SKM-1 treated with dmso at 0.1 percent for 144 hours (cell line): ENCODE measurements around the gene NELL1.
"Not testable (repeated sequence)": the region's sequence is repeated elsewhere in the genome, so short reads cannot be mapped to it uniquely, and the experiment has no call there.

Experiments
- DNase-seq: peaks from one replicate; lab custom pipeline; 2025; ENCODE audit not compliant: unreplicated experiment; lab: John Stamatoyannopoulos, UW

NELL1 gene

DNA sequence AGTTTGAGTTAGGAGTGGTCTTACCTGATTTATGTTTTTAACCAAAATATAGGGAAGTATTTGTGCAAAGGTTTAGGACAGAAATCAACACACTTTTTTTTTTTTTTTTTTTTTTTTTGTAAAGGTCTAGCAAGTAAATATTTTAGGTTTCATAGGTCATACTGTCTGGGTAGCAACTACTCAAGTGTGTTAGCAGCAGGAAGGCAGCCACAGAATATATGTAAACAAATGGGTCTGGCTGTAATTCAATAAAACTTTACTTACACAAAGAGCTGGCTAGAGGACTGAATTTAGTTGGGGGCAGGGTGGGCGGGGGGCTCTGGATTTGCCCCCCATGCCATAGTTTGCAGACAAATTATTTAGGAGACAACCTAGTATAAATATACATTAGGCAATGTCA, 510.4 kb downstream of the NELL1 start:
- DNase-seq, result no peak

- DNase-seq, result no peak
These were observed 510.8 kb downstream of the NELL1 start for GRCh38 chr11:21180182-21180581.

GRCh38 chr11:21185959-21186358, 516.6 kb downstream of the NELL1 start:
- no peak for DNase-seq

DNA sequence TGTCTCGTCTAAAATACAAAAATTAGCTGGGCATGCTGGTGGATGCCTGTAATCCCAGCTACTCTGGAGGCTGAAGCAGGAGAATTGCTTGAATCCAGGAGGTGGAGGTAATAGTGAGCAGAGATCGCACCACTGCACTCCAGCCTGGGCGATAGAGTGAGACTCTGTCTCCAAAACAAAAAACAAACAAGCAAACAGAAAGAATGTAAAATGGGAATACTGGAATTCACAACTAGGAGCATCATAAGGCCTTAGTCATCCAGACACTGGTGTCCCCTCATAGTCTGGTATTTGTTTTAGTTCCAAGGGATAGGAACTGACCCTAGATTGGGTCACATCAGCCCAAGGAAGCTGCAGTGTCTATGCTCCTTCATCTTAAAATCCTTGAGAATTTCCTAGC, 520.8 kb downstream of the NELL1 start:
- DNase-seq, result no peak

DNA sequence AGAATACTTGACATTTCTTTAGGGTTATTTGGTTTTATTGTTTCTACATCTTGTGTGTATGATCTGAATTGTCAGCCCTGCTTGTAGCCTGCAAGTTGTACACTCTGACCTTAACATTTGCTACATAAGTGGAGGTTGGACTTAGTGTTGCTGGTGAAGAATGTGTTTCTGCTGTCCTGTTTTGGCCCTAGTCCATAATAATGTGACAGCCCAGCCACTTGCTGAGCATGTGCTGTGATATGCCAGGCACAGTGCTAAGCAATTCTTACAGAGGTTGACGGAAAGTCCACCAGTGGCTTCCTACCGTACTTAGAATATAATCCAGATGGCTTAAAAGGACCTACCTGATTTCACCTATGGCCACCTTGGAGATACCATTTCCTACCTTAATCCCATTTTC, 526.6 kb downstream of the NELL1 start:
- DNase-seq, result no peak

DNA sequence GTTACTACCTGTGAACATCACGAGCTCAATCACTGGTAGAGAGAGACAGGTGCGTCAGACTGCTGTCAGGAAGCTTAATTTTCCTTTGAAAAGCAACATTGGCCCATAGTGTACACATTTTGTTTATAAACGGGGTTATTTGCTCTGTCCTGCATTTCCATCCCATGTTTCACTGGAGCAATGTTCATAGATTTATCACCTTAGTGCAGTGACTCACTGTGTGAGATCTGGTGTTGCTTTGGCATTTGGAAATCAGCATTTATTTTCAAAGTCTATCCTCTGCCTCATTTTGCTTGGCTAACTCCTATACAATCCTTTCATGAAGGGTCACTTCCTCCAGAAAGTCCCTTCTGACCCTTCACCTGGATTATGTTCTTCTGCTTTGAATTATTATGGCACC, 529.1 kb downstream of the NELL1 start:
- DNase-seq, result no peak

DNA sequence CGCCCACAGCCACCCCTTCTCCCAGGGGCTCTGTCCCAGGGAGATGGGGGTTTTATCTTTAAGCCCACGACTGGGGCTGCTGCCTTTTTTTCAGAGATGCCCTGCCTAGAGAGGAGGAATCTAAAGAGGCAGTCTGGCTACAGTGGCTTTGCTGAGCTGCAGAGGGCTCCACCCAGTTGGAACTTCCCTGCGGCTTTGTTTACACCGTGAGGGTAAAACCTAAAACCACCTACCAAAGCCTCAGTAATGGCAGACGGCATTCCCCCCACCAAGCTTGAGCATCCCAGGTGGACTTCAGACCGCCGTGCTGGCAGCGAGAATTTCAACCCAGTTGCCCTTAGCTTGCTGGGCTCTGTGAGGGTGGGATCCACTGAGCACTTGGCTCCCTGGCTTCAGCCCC, 535.8 kb downstream of the NELL1 start:
- no peak for DNase-seq

GRCh38 chr11:21225860-21226259, 556.5 kb downstream of the NELL1 start:
- no peak for DNase-seq

DNA sequence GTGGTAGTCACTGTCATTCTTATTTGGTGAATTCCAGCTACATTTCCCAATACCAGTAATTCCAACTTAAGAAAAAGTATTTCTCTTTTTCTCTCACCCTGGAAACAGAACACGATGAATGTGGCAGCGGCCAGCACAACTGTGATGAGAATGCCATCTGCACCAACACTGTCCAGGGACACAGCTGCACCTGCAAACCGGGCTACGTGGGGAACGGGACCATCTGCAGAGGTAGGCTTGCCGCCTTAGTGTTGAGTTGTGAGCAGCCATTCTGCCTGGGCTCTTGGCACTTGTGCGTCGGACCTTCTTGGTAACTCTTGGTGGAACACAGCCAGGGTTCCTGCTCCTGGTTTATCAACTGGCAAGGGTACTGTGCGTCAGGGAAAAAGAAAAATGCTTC, 559.8 kb downstream of the NELL1 start:
- no peak for DNase-seq

GRCh38 chr11:21250196-21250595, 580.8 kb downstream of the NELL1 start:
- DNase-seq, result no peak

- DNase-seq, result no peak
These were observed 584.7 kb downstream of the NELL1 start for GRCh38 chr11:21254055-21254454.

GRCh38 chr11:21254790-21255189, 585.4 kb downstream of the NELL1 start:
- DNase-seq, result no peak

GRCh38 chr11:21257461-21257860, 588.1 kb downstream of the NELL1 start:
- DNase-seq, result no peak

DNA sequence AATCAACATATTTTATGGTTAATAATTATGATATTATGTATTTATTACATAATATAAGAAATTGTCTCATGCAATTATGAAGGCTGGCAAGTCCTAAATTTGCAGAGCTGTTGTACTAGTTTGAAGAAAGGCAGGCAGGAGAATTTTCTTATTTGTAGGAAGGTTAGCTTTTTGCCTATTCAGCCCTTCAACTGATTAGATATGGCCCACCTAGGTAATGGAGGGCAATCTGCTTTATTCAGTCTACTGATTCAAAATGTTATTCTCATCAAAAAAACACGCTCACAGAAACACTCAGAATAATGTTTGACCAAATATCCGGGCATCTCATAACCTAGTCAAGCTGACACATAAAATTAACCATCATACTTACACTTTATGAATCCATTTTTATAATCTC, 589.0 kb downstream of the NELL1 start:
- no peak for DNase-seq

GRCh38 chr11:21260101-21260500, 590.7 kb downstream of the NELL1 start:
- no peak for DNase-seq

GRCh38 chr11:21262992-21263391, 593.6 kb downstream of the NELL1 start:
- no peak for DNase-seq

DNA sequence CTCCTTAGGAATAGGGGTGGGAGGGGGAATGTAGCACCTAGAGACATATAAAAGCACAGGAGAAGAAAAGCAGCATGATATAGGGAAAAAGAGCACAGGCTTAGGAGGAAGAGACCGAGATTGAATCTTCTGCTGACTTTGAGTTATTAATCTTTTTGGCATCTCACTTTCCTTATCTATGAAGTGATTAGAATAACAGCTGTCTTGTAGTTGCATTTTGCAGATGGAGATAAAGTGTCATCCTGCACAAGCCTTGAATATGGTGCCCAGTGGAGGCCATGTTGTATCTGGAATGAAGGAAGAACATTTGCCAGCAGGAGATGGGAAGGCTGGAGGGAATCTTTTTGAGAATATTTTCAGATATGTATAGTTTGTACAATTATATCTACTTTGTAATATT, 594.7 kb downstream of the NELL1 start:
- no peak for DNase-seq

- no peak for DNase-seq
These were observed 598.6 kb downstream of the NELL1 start for GRCh38 chr11:21268036-21268435.

- not testable (repeated sequence) for DNase-seq
These were observed 602.8 kb downstream of the NELL1 start for GRCh38 chr11:21272139-21272538.

DNA sequence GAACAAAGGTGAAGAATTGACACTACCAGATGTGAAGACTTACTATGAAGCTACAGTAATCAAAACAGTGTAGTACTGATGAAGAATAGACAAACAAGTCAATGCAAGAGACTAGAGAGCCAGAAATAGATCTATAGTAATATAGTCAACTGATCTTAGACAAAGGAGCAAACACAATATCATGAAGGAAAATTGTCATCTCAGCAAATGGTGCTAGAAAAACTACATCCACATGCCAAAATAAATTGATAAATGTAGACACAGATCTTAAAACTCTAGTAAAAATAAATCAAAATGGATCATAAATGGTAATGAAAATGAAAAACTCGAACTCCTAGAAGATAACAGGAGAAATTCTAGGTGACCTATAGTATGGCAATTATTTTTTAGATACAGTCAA, 609.5 kb downstream of the NELL1 start:
- no peak for DNase-seq

DNA sequence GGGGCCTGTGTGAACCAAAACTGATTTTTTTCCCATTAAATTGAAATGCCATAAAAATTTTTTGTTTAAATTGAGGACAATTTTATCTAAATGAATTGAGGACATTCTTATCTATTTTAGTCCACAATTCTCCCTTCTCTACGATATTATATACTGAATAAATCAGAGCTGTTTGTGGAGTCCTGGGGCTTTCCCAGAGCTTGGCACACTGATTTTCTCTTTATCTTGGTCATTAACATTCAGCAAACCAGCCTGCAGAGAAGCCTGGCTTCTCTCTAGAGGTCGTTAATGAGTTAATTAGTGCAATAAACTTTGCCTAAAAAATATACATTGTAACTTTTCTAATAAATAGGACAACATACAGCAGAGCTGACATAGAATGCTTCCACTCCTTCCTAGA, 615.7 kb downstream of the NELL1 start:
- DNase-seq, result no peak

DNA sequence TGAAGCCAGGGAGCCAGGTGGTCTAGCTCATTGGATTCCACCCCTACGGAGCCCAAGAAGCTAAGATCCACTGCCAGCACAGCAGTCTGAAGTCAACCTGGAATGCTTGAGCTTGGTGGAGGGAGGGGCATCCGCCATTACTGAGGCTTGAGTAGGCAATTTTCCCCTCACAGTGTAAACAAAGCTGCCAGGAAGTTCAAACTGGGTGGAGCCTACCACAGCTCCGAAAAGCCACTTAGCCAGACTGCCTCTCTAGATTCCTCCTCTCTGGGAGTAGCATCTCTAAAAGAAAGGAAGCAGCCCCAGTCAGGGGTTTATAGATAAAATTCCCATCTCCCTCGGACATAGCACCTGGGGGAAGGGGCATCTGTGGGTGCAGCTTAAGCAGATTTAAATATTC, 620.3 kb downstream of the NELL1 start:
- DNase-seq, result no peak

DNA sequence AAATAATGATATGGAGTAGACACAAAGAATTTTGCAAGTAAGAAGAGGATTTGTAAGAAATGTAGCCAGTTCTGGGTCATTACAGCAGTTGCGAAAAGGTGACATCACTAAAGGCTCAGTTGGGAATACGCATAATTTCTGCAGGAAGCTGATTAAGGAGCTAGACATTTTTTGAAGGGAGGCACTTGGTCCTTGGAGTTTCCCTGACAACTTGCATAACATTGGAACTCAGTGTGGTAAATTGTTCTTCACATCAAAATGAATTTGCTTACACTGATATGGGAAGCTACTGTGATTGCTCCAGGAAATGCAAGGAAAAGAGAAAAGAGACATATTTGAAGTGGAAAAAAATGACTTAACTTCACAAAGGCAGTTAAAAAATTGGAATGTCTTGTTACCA, 626.1 kb downstream of the NELL1 start:
- no peak for DNase-seq

DNA sequence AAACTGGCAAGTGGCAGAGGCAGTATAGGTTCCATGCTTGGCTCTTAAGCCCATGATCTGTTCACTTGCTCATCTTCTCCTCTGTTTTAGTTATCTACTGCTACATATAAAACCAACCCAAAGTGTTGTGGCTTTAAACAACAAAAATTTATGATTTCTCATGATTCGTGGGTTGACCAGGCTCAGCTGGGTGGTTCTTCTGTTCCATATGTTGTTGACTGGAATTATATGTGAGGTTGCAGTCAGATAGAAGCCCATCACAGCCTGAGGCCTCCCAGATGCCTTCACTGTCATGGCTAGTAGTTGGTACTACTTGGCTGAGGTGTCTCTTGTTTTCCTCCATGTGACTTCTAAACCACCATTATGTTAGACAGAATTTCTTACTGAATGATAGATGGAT, 632.6 kb downstream of the NELL1 start:
- DNase-seq, result no peak
